ENCODE results near the gene VTA1.

DNA sequence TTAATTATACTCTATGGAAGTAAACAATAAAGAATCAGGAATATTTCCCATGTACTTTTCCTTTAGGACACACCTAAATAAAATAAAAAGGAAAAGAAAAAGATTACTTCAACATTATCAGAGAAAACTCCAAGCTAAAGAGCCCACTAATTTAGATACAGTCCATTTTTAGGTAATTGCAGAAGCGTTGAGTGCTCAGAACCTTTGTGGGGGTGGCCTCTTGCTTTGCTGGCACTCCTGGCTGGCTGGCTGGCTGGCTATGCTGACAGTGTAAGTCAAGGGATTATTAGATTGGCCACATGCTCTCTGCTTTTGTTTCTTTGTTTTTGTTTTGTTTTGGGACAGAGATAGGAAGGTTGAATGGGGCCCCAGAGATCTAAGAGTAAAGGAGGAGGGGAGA is 14.4 kb upstream of the VTA1 start, which contains the start of gene GJE1:
- no peak for TF ChIP-seq POLR2A (IDR thresholded peaks at IDR 0.05)
- TF ChIP-seq, protein P1, sequence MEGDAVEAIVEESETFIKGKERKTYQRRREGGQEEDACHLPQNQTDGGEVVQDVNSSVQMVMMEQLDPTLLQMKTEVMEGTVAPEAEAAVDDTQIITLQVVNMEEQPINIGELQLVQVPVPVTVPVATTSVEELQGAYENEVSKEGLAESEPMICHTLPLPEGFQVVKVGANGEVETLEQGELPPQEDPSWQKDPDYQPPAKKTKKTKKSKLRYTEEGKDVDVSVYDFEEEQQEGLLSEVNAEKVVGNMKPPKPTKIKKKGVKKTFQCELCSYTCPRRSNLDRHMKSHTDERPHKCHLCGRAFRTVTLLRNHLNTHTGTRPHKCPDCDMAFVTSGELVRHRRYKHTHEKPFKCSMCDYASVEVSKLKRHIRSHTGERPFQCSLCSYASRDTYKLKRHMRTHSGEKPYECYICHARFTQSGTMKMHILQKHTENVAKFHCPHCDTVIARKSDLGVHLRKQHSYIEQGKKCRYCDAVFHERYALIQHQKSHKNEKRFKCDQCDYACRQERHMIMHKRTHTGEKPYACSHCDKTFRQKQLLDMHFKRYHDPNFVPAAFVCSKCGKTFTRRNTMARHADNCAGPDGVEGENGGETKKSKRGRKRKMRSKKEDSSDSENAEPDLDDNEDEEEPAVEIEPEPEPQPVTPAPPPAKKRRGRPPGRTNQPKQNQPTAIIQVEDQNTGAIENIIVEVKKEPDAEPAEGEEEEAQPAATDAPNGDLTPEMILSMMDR (IDR thresholded peaks at IDR 0.05 in 8 of 11, conservative IDR thresholded peaks at IDR 0.05 in 3 of 11), result no peak
- no peak for TF ChIP-seq POLR2AphosphoS5 (IDR thresholded peaks at IDR 0.05)
